Epithelial cell of esophagus (primary cell): ENCODE measurements around the gene SRPX.

ENCODE experiments used
- DNase-seq: peaks from one replicate; pipeline ENCODE4 v3.0.0; 2010; ENCODE audit warnings: low read depth
- H3K4me3 ChIP-seq: 2 replicates; pipeline ENCODE4 v1.5.1; 2011; ENCODE audit warnings: mild to moderate bottlenecking, low read length, control low read depth
- CTCF ChIP-seq: IDR thresholded peaks from 2 replicates; pipeline ENCODE4 v1.5.1; 2011; ENCODE audit warnings: low read depth, mild to moderate bottlenecking, low read length, control low read depth, inconsistent platforms; ENCODE audit not compliant: insufficient read depth; ENCODE audit errors: missing control alignments

The SRPX gene

GRCh38 chrX:38221391-38221929 is 789 bp upstream of the SRPX start:
- no peak overlapping the region for H3K4me3 ChIP-seq
- TF ChIP-seq CTCF = no peak
- no peak for DNase-seq

- TF ChIP-seq CTCF = peak; percentile 46
- DNase-seq = peak; percentile 38
Measured at GRCh38 chrX:38220024-38220414, 652 bp downstream of the SRPX start.

GRCh38 chrX:38216642-38217041 is 4.0 kb downstream of the SRPX start:
- TF ChIP-seq CTCF = no peak
- H3K4me3 ChIP-seq = no peak overlapping the region
- no peak for DNase-seq

More at GRCh38 chrX:38220024-38220414, 652 bp downstream of the SRPX start:
- H3K4me3 ChIP-seq = peak overlapping the region; percentile 48

GRCh38 chrX:38214551-38215531 is 5.8 kb downstream of the SRPX start:
- no peak overlapping the region for H3K4me3 ChIP-seq
- DNase-seq = peak; percentile 61
- no peak for TF ChIP-seq CTCF

- H3K4me3 ChIP-seq = no peak overlapping the region
- no peak for TF ChIP-seq CTCF
- no peak for DNase-seq
Measured at GRCh38 chrX:38214044-38214443, 6.6 kb downstream of the SRPX start.

GRCh38 chrX:38211891-38212635 is 8.6 kb downstream of the SRPX start:
- no peak overlapping the region for H3K4me3 ChIP-seq
- no peak for DNase-seq
- no peak for TF ChIP-seq CTCF
